Lung (tissue), 12 donors: ENCODE results near the gene PCDHGA6. TPM values are rescaled to one million over a fixed set of nuclear protein-coding genes. Genes with fewer than 3 reads are reported as not detected.
"Not testable (repeated sequence)": the region's sequence is repeated elsewhere in the genome, so short reads cannot be mapped to it uniquely, and the experiment has no call there.

ENCODE experiments used
- ATAC-seq: fragments of 200-7000 bp; cut with Tn5 transposase; one replicate; pipeline ENCODE4 v1.9.1; 2020; ENCODE audit warnings: moderate number of reproducible peaks; ENCODE audit not compliant: insufficient read depth, low FRiP score
- DNase-seq, 3 donors: peaks; one replicate each; pipeline ENCODE4 v3.0.0-alpha.2; 2013 to 2017
- H3K27ac ChIP-seq, 2 donors: one replicate each; pipeline ENCODE4 v1.5.1; 2013; ENCODE audit warnings: mild to moderate bottlenecking in 2 of 2, moderate library complexity in 2 of 2, control low read depth in 1 of 2, inconsistent platforms in 1 of 2, low read depth in 1 of 2, low read length in 1 of 2
- H3K27me3 ChIP-seq, 3 donors: one replicate each; pipeline ENCODE4 v1.5.1; 2013; ENCODE audit warnings: low read length in 2 of 3; ENCODE audit not compliant: control insufficient read depth in 3 of 3, insufficient read depth in 3 of 3
- H3K36me3 ChIP-seq, 4 donors: one replicate each; pipeline ENCODE4 v1.5.1; 2013; ENCODE audit warnings: low read length in 4 of 4, mild to moderate bottlenecking in 1 of 4, moderate library complexity in 1 of 4; ENCODE audit not compliant: control insufficient read depth in 4 of 4, insufficient read depth in 4 of 4
- H3K4me1 ChIP-seq, 5 donors: one replicate each; pipeline ENCODE4 v1.5.1; 2013; ENCODE audit warnings: low read length in 5 of 5, mild to moderate bottlenecking in 2 of 5, moderate library complexity in 1 of 5; ENCODE audit not compliant: control insufficient read depth in 5 of 5, insufficient read depth in 5 of 5
- H3K4me3 ChIP-seq: one replicate; pipeline ENCODE4 v1.5.1; 2013; ENCODE audit warnings: mild to moderate bottlenecking, control low read depth, moderate library complexity
- H3K9ac ChIP-seq, 2 donors: one replicate each; pipeline ENCODE4 v1.5.1; 2013; ENCODE audit warnings: low read length in 2 of 2, control low read depth in 1 of 2; ENCODE audit not compliant: insufficient read depth in 1 of 2
- H3K9me3 ChIP-seq, 4 donors: one replicate each; pipeline ENCODE4 v1.5.1; 2013; ENCODE audit warnings: low read length in 3 of 4, mild to moderate bottlenecking in 1 of 4, moderate library complexity in 1 of 4; ENCODE audit not compliant: control insufficient read depth in 4 of 4, insufficient read depth in 3 of 4
- CTCF ChIP-seq: IDR thresholded peaks from 2 replicates; pipeline ENCODE4 v1.5.1; 2012; ENCODE audit warnings: mild to moderate bottlenecking; ENCODE audit errors: control extremely low read depth, extremely low read depth
- whole genome bisulfite sequencing, 2 donors: extraction: QIAGEN DNeasy Blood & Tissue Kit; methylation state at CpG; one replicate each; pipeline ENCODE4 v1.1.7; 2013; 5-methylcytosine and 5-hydroxymethylcytosine counted together
- polyA plus RNA-seq, 2 donors: library from polyadenylated mRNA; stranded (reverse); fragments of 200-250 nt; gene quantifications; one replicate each; pipeline ENCODE4 v1.2.1, GENCODE V29; 2013
- total RNA-seq, 2 donors: library from RNA; depleted of rRNA in 1 of 2; stranded (reverse); fragments of >200 nt in 1 of 2; gene quantifications; one replicate each; pipeline ENCODE4 v1.2.1, GENCODE V29; 2014 to 2021
- donor health status: control.
- donor health status: control.
- donor health status: Bipolar disorder and iron deficiency.
- donor health status: healthy.
- donor health status: DM: yes; HTN: yes; CAD: no.

PCDHGA6 gene
- total and polyA plus RNA-seq, 4 donors, result 0.59 to 8.5 (median 2.9) TPM

DNA sequence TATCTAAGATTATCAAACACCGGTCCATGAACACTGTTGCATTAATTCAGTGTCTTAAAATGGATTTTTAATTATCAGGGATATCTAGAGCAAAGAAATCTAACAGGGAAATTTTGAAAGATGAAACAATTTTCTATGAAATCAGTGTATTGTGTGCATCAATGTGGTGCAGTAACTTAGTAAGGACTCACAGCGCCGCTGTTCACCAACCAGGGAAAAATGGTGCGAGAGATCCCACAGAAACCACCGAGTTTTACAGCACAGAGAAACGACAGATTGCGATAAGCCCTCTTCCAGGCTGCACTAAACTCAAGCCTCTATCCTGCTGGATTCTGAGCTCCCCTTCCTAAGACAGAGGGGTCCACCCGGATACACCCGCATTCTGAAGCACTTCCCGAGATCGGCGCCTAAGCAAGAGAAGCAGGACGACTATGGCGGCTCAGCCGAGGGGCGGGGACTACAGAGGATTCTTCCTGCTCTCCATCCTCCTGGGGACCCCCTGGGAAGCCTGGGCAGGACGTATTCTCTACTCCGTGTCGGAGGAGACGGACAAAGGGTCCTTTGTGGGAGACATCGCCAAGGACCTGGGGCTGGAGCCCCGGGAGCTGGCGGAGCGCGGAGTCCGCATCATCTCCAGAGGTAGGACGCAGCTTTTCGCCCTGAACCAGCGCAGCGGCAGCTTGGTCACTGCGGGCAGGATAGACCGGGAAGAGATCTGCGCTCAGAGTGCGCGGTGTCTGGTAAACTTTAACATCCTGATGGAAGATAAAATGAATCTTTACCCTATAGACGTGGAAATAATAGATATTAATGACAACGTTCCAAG lies 9.0 kb downstream of the PCDHGA6 start, which contains the start of gene PCDHGA7:
PCDHGA7 (plus strand) TSS at position 274 of the 826 bp plus-strand sequence; CDS start at position 432, 158 bp downstream.
- H3K4me1 ChIP-seq, result no peaks in the 10 kb centered on the region
- WGBS, 2 donors, result 14 to 15% methylated on average over 37 of the region's 37 CpGs
- ATAC-seq (no peak), DNase-seq (peak in 1 of 3 donors; percentile 6)
- no peaks in the 10 kb centered on the region for H3K36me3 ChIP-seq
- no peak for TF ChIP-seq CTCF
- no peak within 1 kb of the TSS for H3K4me3 ChIP-seq
- H3K27ac ChIP-seq, result no peak within 1 kb of the TSS
- no peak within 1 kb of the TSS for H3K9ac ChIP-seq
- H3K9me3 ChIP-seq, result peaks cover 8 to 40% (median 23%) of the 10 kb centered on the region in 4 donors
- peaks cover 0 to 5% (median 0%) of the 10 kb centered on the region in 3 donors for H3K27me3 ChIP-seq

DNA sequence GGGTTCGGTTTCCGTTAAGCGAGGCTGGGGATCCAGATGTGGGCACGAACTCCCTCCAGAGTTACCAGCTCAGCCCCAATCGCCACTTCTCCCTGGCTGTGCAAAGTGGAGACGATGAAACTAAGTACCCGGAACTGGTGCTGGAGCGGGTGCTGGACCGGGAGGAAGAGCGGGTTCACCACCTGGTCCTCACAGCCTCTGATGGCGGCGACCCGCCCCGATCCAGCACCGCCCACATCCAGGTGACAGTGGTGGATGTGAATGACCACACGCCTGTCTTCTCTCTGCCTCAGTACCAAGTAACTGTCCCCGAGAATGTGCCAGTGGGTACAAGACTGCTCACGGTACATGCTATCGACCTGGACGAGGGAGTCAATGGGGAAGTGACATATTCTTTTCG lies 9.7 kb downstream of the PCDHGA6 start:
- ATAC-seq, result no peak
- Histone ChIP-seq H3K27ac (no peak overlapping the region), H3K9ac (no peak overlapping the region), H3K4me1 (no peaks in the 10 kb centered on the region), H3K9me3 (peaks cover 8 to 39% (median 23%) of the 10 kb centered on the region in 4 donors), H3K4me3 (no peak overlapping the region), H3K36me3 (peaks cover 0 to 3% (median 0%) of the 10 kb centered on the region in 4 donors), H3K27me3 (peaks cover 0 to 5% (median 0%) of the 10 kb centered on the region in 3 donors)
- no peak for TF ChIP-seq CTCF
- WGBS, 2 donors, result 30 to 37% methylated on average over 21 of the region's 21 CpGs
- no peak for DNase-seq

GRCh38 chr5:141384471-141385267 lies 11.0 kb downstream of the PCDHGA6 start:
- DNase-seq, result no peak
- 46 to 57% methylated on average over 42 to 43 of the region's 43 CpGs for WGBS, 2 donors
- Histone ChIP-seq H3K4me3 (no peak overlapping the region), H3K27me3 (peaks cover 0 to 5% (median 0%) of the 10 kb centered on the region in 3 donors), H3K9ac (no peak overlapping the region), H3K9me3 (peaks cover 6 to 44% (median 31%) of the 10 kb centered on the region in 4 donors), H3K36me3 (peaks cover 0 to 4% (median 0%) of the 10 kb centered on the region in 4 donors), H3K4me1 (no peaks in the 10 kb centered on the region), H3K27ac (no peak overlapping the region)
- no peak for TF ChIP-seq CTCF
- ATAC-seq, result no peak

DNA sequence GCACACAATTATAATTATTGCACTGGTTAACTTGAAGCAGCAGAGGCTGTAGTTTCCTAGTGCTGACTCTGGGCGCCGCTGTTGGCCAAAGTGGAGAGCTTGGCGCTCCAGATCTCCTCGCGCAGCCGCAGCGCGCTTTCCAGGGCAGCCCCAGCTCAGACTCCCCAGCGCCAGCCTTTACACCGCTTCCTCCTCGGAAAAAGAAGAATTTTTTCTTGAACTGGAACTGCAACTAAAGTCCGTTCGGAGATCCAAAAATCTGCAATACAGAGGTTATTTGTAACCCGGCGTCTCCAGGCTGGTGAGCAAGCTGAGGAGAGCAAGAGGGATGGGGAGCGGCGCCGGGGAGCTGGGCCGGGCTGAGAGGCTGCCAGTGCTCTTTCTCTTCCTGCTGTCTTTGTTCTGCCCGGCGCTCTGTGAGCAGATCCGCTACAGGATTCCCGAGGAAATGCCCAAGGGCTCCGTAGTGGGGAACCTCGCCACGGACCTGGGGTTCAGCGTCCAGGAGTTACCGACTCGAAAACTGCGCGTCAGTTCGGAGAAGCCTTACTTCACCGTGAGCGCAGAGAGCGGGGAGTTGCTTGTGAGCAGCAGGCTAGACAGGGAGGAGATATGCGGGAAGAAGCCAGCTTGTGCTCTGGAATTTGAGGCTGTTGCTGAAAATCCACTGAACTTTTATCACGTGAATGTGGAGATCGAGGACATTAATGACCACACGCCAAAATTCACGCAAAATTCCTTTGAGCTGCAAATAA lies 14.0 kb downstream of the PCDHGA6 start, which contains the start of gene PCDHGB4:
PCDHGB4 (plus strand) TSS at position 142 of the 755 bp plus-strand sequence; CDS start at position 329, 187 bp downstream.
- H3K9me3 ChIP-seq, result peaks cover 3 to 48% (median 26%) of the 10 kb centered on the region in 4 donors
- H3K4me1 ChIP-seq, H3K27me3 ChIP-seq, H3K27ac ChIP-seq, H3K36me3 ChIP-seq, H3K4me3 ChIP-seq, H3K9ac ChIP-seq: not testable (repeated sequence)
- WGBS, 2 donors, result 13 to 14% methylated on average over 17 to 22 of the region's 40 CpGs
- ATAC-seq (peak; percentile 62), DNase-seq (peak in 2 of 3 donors; percentile 17 to 19)
